HG02884 (cell line): Measurements from ENCODE around the gene SLC27A2.

Experiments
- ATAC-seq: cut with Tn5 transposase; IDR thresholded peaks from one replicate; pipeline ENCODE4 v1.9.1; 2021; ENCODE audit warnings: mild to moderate bottlenecking, moderate library complexity; ENCODE audit not compliant: unreplicated experiment

SLC27A2 gene

GRCh38 chr15:50190166-50190570 lies 8.2 kb downstream of the SLC27A2 start:
- ATAC-seq = no peak

- no peak for ATAC-seq
Measured at GRCh38 chr15:50190723-50191122, 8.7 kb downstream of the SLC27A2 start.

GRCh38 chr15:50192164-50192563 lies 10.2 kb downstream of the SLC27A2 start:
- ATAC-seq = no peak

DNA sequence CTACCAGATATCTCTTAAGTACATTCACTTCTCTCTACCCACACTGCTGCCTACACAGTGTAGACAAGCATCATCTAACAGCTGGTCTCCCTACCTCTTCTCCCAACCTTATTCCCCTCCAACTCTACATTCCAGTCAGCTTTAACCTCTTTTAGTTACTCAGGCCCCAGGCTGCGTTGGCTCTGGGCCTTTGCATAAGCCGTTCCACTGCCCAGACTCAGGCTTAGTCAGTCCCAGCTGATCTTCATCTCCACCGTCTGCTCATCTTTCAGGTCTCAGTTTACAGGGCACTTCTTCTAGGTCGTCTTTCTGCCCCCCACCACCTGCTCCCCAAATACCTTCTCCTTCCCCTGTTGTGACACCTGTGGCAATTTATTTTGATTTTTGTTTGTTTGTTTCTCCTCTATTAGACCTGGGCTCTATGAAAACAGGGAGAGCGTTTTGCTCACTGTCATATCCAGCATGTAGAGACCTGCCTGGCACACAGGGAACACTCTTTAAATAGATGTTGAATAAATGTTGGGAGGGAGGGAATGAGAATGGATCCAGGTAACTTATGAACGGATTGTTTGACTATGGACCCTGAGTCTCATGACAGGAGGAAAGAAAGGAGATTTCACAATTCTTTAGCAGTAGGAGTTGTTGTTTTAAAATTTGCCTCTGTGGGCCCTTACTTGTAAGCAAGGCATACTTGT lies 11.1 kb downstream of the SLC27A2 start:
- no peak for ATAC-seq

DNA sequence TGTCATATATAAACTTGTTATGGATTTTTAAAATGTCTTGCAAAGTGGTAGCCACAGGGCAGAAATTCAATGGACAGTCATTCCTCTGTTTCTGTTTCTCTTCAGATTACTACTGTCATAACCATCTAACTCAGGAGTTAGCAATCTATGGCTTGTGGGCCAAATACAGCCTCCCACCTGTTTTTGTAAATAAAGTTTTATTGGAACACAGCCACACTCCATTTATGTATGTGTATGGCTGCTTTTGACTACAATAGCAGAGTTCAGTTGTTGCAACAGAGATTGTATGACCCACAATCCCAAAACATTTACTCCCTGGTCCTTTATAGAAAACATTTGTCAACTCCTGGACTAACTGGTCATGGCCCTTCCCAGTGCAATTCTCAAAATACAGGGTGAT lies 20.0 kb downstream of the SLC27A2 start:
- ATAC-seq = no peak

- no peak for ATAC-seq
Measured at GRCh38 chr15:50206020-50206419, 24.0 kb downstream of the SLC27A2 start.

DNA sequence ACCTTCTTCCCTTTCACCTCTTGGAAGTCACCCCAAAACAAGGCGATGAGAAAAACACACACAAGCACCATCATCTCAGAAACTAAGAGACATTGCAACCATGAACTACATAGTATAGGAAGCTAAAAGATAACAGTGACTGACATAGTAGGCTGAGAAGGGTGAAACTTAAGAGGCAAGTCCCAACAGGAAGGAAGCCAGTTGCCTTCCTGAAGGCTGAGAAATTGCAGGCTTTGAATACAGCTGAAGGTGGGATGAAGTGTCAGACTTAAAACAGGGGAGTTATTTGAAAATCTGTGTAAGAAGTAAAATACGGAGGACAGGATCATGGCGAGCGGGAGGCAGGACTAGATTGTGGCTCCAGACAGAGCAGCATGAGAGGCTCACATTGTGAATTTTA lies 27.8 kb downstream of the SLC27A2 start:
- no peak for ATAC-seq

DNA sequence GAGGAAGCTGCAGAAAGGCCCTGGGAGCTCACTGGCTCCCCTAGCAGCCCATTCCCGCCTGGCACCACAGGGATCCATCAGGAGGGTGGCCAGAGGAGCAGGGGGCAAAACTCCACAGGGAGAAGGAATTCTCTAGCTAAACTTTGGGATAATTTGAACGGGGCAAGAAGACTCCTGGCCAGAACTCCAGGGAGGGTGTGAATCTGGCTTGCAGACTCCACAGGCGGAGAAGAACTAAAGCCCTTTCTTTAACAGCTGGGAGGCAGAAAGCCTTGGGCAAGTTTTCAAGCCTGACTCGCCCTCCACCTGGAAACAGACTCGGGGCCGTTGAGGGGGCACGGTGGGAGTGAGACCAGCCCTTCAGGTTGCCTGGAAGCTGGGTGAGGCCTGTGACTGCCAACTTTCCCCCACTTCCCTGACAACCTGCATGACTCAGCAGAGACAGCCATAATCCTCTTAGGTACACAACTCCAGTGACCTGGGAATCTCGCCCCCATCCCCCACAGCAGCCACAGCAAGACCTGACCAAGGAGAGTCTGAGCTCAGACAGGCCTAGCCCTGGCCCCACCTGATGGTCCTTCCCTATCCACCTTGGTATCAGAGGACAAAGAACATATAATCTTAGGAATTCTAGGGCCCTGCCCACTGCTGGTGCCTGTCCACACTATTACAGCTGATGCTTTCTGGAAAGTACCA lies 28.6 kb downstream of the SLC27A2 start:
- ATAC-seq = no peak

DNA sequence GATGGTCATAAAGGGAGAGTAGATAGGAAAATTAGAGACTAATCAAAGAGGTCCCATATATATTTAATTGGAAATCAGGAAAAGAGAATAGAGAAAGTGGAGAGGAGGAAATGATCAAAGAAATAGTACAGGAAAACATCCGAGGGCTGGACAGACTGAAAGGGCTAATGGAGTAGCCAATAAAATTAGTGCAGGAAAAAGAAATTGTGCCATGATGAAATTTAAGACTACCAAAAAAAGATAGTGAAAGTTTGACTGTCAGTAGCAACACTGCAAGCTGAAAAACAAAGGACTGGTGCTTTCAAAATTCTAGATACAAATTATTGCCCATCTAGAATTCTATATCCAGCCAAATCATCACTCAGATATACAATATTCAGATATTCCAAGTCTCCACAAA lies 36.3 kb downstream of the SLC27A2 start:
- ATAC-seq = no peak

GRCh38 chr15:50218691-50219090 lies 36.7 kb downstream of the SLC27A2 start:
- no peak for ATAC-seq

- ATAC-seq = no peak
Measured at GRCh38 chr15:50219820-50220219, 37.8 kb downstream of the SLC27A2 start.

DNA sequence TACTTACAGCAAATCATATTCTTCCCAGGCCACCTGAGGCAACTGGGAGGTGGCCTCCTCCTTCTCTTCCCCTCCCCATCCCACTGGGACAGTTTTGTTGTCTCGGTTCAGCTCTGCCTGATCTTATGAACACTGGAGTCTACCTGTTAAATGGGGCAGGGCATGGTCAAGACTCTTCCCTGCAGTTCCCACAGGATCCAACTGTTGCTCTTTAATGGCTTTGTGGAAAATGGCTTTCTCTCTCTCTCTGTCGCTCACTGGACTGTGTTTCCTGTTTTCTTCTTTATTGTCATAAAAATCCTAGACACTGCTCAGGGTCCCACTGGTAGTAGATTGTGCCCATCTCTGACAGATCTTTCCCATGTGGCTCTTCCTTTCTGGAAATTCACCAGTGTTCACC lies 40.2 kb downstream of the SLC27A2 start:
- no peak for ATAC-seq

GRCh38 chr15:50224606-50225005 lies 42.6 kb downstream of the SLC27A2 start:
- no peak for ATAC-seq

GRCh38 chr15:50225057-50225456 lies 43.1 kb downstream of the SLC27A2 start:
- ATAC-seq = no peak

- no peak for ATAC-seq
Measured at GRCh38 chr15:50225938-50226337, 43.9 kb downstream of the SLC27A2 start.

- no peak for ATAC-seq
Measured at GRCh38 chr15:50227076-50227475, 45.1 kb downstream of the SLC27A2 start.

DNA sequence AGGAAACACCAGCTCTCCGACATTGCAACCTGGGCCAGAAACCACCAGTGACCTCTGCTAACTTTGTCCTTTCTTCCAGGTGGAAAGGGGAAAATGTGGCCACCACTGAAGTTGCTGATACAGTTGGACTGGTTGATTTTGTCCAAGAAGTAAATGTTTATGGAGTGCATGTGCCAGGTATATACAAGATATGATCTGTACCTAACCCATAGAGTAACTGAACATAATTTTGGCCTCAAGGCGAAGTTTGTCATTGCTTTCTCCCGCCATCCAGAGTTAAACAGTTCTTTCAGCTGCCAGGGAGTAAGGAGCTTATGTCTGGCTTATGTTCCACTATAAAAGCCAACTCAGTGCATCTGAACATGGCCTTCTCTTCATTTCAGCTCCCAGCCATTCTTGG lies 46.9 kb downstream of the SLC27A2 start:
- ATAC-seq = no peak

- no peak for ATAC-seq
Measured at GRCh38 chr15:50229336-50229735, 47.3 kb downstream of the SLC27A2 start.

DNA sequence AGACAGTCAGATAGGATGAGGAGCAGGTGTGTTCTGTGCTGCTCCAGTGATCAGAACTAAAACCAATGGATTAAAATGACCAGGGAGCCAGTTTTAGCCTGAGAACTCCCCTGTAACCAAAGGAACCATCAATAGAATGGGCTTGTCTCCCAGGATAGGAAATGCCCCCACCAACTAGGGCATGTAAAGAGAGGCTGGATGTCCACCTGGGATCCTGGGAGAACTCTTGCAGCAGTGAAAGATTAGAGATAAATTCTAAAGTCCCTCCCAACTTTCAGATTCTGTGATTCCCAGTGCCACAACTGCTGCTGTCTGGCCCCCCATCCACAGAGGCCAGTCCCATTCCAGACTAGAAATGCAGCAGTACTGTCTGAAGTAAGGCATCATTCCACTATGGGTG lies 49.8 kb downstream of the SLC27A2 start:
- no peak for ATAC-seq

- ATAC-seq = no peak
Measured at GRCh38 chr15:50232791-50233190, 50.8 kb downstream of the SLC27A2 start.

DNA sequence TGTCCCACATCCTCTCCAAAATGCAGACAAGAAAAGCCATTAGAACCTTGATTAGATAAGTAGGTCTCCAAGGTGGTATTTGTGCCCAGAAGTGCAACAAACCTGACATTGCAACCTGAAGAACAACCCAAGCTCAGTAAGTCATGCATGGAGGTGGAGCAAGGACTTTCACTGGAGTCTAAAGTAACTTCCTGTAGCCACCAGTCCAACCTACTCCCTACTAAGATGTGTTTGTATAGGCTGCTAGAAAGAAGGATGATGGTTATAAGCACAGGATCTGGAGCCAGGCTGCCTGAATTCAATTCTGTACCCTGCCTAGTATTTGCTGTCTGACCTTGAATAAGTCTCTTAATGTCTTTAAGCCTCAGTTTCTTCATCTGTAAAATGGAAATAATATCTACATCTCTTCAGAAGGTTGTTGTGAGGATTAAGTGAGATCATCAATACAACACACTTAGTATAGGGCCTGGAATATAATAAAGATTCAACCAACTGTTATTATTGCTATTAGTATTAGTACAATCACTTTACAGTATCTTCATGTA lies 51.3 kb downstream of the SLC27A2 start:
- ATAC-seq = no peak

GRCh38 chr15:50234764-50235163 lies 52.8 kb downstream of the SLC27A2 start:
- no peak for ATAC-seq
